ENCODE measurements around the gene CALM1. TPM values are rescaled to one million over a fixed set of nuclear protein-coding genes. Genes with fewer than 3 reads are reported as not detected.

The CALM1 gene
- polyA plus RNA-seq, 1 experiment = 251 TPM

DNA sequence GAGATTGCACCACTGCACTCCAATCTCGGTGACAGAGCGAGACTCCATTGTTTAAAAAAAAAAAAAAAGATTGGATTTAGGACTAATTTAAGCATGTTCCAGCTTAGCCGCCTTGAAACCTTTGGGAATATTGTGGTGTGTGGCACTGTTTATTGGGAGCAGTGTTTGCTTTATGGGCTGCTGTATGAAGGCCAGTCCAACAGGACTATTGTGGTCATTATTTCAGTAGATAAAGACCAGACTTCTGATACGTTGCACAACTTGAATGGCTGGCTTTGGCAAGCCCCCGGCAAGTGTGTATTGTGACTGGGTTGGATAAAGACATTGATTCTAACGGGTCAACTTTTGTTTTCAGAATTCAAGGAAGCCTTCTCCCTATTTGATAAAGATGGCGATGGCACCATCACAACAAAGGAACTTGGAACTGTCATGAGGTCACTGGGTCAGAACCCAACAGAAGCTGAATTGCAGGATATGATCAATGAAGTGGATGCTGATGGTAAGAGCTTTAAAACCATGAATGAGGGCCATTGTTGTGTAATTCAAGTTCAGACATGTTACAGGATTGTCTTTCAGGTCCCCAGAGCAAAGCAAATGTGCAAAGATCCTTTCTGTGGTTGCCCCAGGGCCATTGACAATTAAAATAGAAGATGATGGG lies 4.2 kb downstream of the CALM1 start:
- H3K4me3 ChIP-seq (ENCODE audit: low read depth, low read length) = no peak overlapping the region
- TF ChIP-seq, protein P1, sequence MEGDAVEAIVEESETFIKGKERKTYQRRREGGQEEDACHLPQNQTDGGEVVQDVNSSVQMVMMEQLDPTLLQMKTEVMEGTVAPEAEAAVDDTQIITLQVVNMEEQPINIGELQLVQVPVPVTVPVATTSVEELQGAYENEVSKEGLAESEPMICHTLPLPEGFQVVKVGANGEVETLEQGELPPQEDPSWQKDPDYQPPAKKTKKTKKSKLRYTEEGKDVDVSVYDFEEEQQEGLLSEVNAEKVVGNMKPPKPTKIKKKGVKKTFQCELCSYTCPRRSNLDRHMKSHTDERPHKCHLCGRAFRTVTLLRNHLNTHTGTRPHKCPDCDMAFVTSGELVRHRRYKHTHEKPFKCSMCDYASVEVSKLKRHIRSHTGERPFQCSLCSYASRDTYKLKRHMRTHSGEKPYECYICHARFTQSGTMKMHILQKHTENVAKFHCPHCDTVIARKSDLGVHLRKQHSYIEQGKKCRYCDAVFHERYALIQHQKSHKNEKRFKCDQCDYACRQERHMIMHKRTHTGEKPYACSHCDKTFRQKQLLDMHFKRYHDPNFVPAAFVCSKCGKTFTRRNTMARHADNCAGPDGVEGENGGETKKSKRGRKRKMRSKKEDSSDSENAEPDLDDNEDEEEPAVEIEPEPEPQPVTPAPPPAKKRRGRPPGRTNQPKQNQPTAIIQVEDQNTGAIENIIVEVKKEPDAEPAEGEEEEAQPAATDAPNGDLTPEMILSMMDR (IDR thresholded peaks at IDR 0.05; ENCODE audit: insufficient read depth, low read depth, low read length) = no peak
- no peak for DNase-seq (ENCODE audit: low read depth)
- ChIA-PET POLR2A (interaction anchor here (0.6 kb wide), 1 partner anchor 148 kb away, joined by 4 read pairs; no protein-coding TSS in a partner anchor), CTCF (interaction anchor here (0.9 to 7.1 kb wide), 9 partner anchors 8 to 358 kb away, joined by 3 to 35 read pairs (median 8); no protein-coding TSS in a partner anchor)
- no peaks in the 10 kb centered on the region for H3K27me3 ChIP-seq (ENCODE audit: control insufficient read depth, insufficient read depth, low read length)
- H3K36me3 ChIP-seq (ENCODE audit: control insufficient read depth, insufficient read depth, low read length) = peaks cover 25% of the 10 kb centered on the region

DNA sequence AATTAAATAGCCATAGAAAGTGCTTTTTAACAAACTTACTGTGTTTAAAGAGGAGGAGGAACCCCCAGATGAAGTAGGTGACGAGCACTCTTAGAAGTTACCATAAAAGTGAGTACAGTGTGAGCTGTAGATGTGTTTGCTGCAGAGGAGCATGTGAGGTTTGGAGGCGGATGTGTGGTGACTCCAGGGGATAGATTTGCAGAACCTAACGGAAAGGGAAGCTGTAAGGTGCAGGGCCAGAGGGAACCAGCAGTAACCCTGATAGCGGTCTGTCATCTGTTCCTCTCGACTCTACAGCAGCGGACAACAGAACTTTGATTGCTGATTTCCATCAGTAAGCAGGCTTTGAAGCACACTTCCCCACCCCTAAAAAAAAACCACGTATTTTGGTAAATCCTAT lies 5.2 kb downstream of the CALM1 start:
- DNase-seq (ENCODE audit: low read depth) = no peak
- TF ChIP-seq, protein P1 (IDR thresholded peaks at IDR 0.05; ENCODE audit: insufficient read depth, low read depth, low read length) = no peak
- ChIA-PET CTCF (interaction anchor here (0.5 to 7.1 kb wide), 5 partner anchors 296 to 501 kb away, joined by 3 to 30 read pairs (median 3); no protein-coding TSS in a partner anchor), POLR2A (no interaction called here)
- Histone ChIP-seq H3K36me3 (ENCODE audit: control insufficient read depth, insufficient read depth, low read length) (peaks cover 25% of the 10 kb centered on the region), H3K4me3 (ENCODE audit: low read depth, low read length) (no peak overlapping the region), H3K27me3 (ENCODE audit: control insufficient read depth, insufficient read depth, low read length) (no peaks in the 10 kb centered on the region)

DNA sequence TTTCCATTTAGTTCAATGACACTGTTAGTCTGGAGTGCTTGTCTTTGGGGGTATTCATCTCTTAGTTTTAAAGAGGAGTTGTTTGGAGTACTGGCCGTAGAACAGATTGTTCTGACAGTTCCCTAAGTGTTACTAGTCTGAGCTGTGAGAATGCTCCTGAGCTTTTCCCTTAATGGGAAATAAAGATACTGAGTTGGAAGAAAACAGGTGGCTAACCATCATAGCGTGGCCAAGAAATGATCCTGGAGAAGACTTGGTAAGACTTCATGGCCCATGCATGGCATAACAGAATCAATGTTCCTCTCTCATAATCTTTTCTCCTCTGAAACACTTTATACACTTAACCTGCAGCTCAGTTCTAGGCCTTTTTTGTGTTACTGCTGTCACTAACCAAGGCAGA lies 6.2 kb downstream of the CALM1 start:
- Histone ChIP-seq H3K27me3 (ENCODE audit: control insufficient read depth, insufficient read depth, low read length) (no peaks in the 10 kb centered on the region), H3K4me3 (ENCODE audit: low read depth, low read length) (no peak overlapping the region), H3K36me3 (ENCODE audit: control insufficient read depth, insufficient read depth, low read length) (peaks cover 25% of the 10 kb centered on the region)
- TF ChIP-seq, protein P1 (IDR thresholded peaks at IDR 0.05; ENCODE audit: insufficient read depth, low read depth, low read length) = no peak
- POLR2A ChIA-PET = no interaction called here
- CTCF ChIA-PET = interaction anchor here (0.6 to 7.1 kb wide), 4 partner anchors 295 to 1370 kb away, joined by 3 to 30 read pairs (median 8); no protein-coding TSS in a partner anchor
- no peak for DNase-seq (ENCODE audit: low read depth)

DNA sequence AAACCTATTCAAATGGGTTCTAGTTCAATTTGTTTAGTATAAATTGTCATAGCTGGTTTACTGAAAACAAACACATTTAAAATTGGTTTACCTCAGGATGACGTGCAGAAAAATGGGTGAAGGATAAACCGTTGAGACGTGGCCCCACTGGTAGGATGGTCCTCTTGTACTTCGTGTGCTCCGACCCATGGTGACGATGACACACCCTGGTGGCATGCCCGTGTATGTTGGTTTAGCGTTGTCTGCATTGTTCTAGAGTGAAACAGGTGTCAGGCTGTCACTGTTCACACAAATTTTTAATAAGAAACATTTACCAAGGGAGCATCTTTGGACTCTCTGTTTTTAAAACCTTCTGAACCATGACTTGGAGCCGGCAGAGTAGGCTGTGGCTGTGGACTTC lies 8.3 kb downstream of the CALM1 start:
- ChIA-PET POLR2A (no interaction called here), CTCF (interaction anchor here (7.1 kb wide), 1 partner anchor 293 kb away, joined by 30 read pairs; no protein-coding TSS in a partner anchor)

DNA sequence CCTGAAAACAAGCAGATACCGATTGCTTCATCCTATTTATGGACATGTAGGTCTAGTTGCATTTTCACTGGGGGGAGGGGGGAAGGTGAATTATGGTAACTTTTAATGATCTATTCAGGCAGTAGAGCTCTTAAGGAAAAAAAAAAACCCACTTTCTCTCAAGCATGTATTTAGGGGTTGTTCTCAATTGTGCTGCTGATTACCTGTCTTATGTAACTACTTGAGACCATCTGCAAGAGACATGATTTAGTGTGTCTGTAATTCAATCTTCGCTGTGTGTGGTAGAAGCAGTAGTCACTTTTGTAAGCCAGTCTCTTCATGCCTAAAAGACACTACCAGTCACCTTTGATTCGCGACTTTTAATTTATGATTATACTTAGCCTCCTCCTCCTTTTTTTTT lies 8.9 kb downstream of the CALM1 start:
- DNase-seq (ENCODE audit: low read depth) = no peak
- ChIA-PET CTCF (interaction anchor here (7.1 kb wide), 1 partner anchor 292 kb away, joined by 30 read pairs; no protein-coding TSS in a partner anchor), POLR2A (no interaction called here)
- peaks cover 25% of the 10 kb centered on the region for H3K36me3 ChIP-seq (ENCODE audit: control insufficient read depth, insufficient read depth, low read length)
- TF ChIP-seq, protein P1 (IDR thresholded peaks at IDR 0.05; ENCODE audit: insufficient read depth, low read depth, low read length) = no peak
- H3K4me3 ChIP-seq (ENCODE audit: low read depth, low read length) = no peak overlapping the region
- H3K27me3 ChIP-seq (ENCODE audit: control insufficient read depth, insufficient read depth, low read length) = no peaks in the 10 kb centered on the region

More for the DNA sequence above, 8.3 kb downstream of the CALM1 start:
- TF ChIP-seq, protein P1 (IDR thresholded peaks at IDR 0.05; ENCODE audit: insufficient read depth, low read depth, low read length) = no peak
- no peak overlapping the region for H3K4me3 ChIP-seq (ENCODE audit: low read depth, low read length)
- no peak for DNase-seq (ENCODE audit: low read depth)
- H3K27me3 ChIP-seq (ENCODE audit: control insufficient read depth, insufficient read depth, low read length) = no peaks in the 10 kb centered on the region
- H3K36me3 ChIP-seq (ENCODE audit: control insufficient read depth, insufficient read depth, low read length) = peaks cover 25% of the 10 kb centered on the region

All from BJ (cell line).